ENCODE measurements around the gene GPRC6A. TPM values are rescaled to one million over a fixed set of nuclear protein-coding genes. Genes with fewer than 3 reads are reported as not detected.

The GPRC6A gene
- total RNA-seq, 2 donors from 2014 or later, result not detected

DNA sequence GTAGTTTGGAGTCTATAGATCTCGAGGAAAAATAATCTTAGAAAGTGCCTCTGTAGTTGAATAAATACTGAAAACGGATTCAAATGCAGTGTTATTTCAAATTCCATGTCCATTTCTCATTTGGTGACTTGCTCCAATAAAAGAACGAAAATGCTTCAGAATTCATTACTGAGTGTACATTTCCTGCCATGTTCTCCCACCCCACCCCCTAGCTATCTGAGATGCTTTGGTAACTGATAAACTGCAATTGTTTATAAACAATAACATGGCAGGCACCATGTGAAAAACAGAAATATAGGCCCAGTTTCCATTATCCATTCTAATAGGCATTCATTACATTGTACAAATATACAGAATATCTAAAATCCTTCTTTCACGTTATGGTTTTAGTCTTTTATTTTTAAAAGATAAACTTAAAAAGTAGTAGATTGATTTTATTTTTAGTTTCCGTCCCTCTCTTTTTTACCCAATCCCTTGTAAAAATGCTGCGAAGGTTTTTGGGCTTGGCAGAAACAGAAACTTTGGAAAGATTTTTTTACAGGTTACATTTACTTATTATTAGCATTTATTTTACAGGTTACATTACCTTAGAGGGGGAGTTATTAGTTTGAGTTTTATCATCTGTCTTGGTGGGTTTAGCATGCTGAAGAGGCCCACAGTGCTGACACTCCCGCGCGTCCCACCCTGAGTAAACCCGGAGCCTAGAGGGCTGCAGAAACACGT is 64.8 kb downstream of the GPRC6A start:
- peaks cover 51% of the 10 kb centered on the region for H3K27me3 Mint-ChIP-seq
- peak overlapping the region; percentile 28 for H3K4me3 Mint-ChIP-seq

DNA sequence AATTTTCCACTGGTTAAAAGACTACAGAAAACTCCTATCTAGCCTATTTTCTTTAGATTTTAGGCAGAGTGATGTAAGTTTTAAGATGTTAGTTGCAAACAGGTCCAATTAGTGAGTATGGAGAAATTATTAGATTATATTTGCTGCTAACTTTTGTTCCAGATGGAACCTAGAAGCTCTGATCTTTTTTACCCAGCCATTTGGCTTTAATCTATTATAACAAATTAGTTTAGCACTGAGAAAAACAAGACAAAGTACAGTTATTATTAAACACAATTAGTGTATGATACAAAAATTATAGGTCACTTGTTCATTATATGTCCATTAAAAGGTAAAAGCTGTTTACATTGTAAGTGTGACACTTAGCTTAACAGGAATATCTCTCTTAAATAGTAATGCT is 65.8 kb downstream of the GPRC6A start:
- Mint-ChIP-seq H3K27me3 (peaks cover 51% of the 10 kb centered on the region), H3K36me3 (ENCODE audit: low read depth) (no peaks in the 10 kb centered on the region), H3K27ac (no peak overlapping the region), H3K4me1 (peaks cover 8% of the 10 kb centered on the region), H3K9me3 (no peaks in the 10 kb centered on the region), H3K4me3 (no peak overlapping the region)
- no peak for ATAC-seq (replicated peaks)

More for the DNA sequence above, 64.8 kb downstream of the GPRC6A start:
- no peaks in the 10 kb centered on the region for H3K36me3 Mint-ChIP-seq (ENCODE audit: low read depth)
- ATAC-seq (replicated peaks), result no peak
- H3K4me1 Mint-ChIP-seq, result peaks cover 8% of the 10 kb centered on the region
- no peak overlapping the region for H3K27ac Mint-ChIP-seq
- H3K9me3 Mint-ChIP-seq, result no peaks in the 10 kb centered on the region

GRCh38 chr6:116762235-116762634 is 66.6 kb downstream of the GPRC6A start:
- H3K9me3 Mint-ChIP-seq, result no peaks in the 10 kb centered on the region
- no peak for ATAC-seq (replicated peaks)
- peaks cover 50% of the 10 kb centered on the region for H3K27me3 Mint-ChIP-seq
- H3K4me3 Mint-ChIP-seq, result no peak overlapping the region
- no peaks in the 10 kb centered on the region for H3K36me3 Mint-ChIP-seq (ENCODE audit: low read depth)
- H3K4me1 Mint-ChIP-seq, result peaks cover 8% of the 10 kb centered on the region
- H3K27ac Mint-ChIP-seq, result no peak overlapping the region

- Mint-ChIP-seq H3K27me3 (peaks cover 46% of the 10 kb centered on the region), H3K27ac (no peak overlapping the region), H3K36me3 (ENCODE audit: low read depth) (no peaks in the 10 kb centered on the region), H3K9me3 (no peaks in the 10 kb centered on the region), H3K4me3 (no peak overlapping the region), H3K4me1 (peaks cover 8% of the 10 kb centered on the region)
- ATAC-seq (replicated peaks), result peak; percentile 39
Measured at GRCh38 chr6:116761779-116762178, 67.1 kb downstream of the GPRC6A start.

- H3K9me3 Mint-ChIP-seq, result peaks cover 8% of the 10 kb centered on the region
- ATAC-seq (replicated peaks), result no peak
- H3K4me1 Mint-ChIP-seq, result no peaks in the 10 kb centered on the region
- H3K27me3 Mint-ChIP-seq, result no peaks in the 10 kb centered on the region
- no peaks in the 10 kb centered on the region for H3K36me3 Mint-ChIP-seq (ENCODE audit: low read depth)
- no peak overlapping the region for H3K27ac Mint-ChIP-seq
- H3K4me3 Mint-ChIP-seq, result no peak overlapping the region
Measured at GRCh38 chr6:116745176-116745575, 83.7 kb downstream of the GPRC6A start.

Other genes starting within 250 kb of the GPRC6A start
- under 1 TPM in 1 of 2 donors, not detected in 1; 0.28 TPM for gene RSPH4A, start 212.6 kb downstream of the GPRC6A start, total RNA-seq
- gene ZUP1, start 160.3 kb downstream of the GPRC6A start, total RNA-seq, result 10 to 100 TPM; 16.3 to 21.6 TPM
- 1 to 10 TPM; 7.9 to 8.7 TPM for gene KPNA5, start 147.9 kb downstream of the GPRC6A start, total RNA-seq
- gene FAM162B, start 63.4 kb downstream of the GPRC6A start, total RNA-seq, result not detected
- gene RFX6, start 48.2 kb upstream of the GPRC6A start, total RNA-seq, result not detected